ENCODE results near the gene METTL25. TPM values are rescaled to one million over a fixed set of nuclear protein-coding genes. Genes with fewer than 3 reads are reported as not detected.
A peak's percentile ranks its signal among the peaks of the same experiment; 100 is the strongest.

The METTL25 gene
- total and polyA plus RNA-seq, 10 of the 15 experiments (the other 5 are each of a cell fraction or from before 2014, with no cell fraction given): 5.6 to 11.3 (median 8.0) TPM

- H3K9me3 ChIP-seq (replicated peaks; ENCODE audit: control insufficient read depth, insufficient read depth, low read length): no peaks in the 10 kb centered on the region
- intact Hi-C loops (cut with micrococcal nuclease; ENCODE audit: unreplicated experiment): loop anchor here (5.0 to 10.0 kb wide), 2 partner anchors 131 to 1987 kb away; no protein-coding TSS in a partner anchor
- CTCF ChIA-PET: interaction anchor here (1.0 to 3.3 kb wide), 7 partner anchors 8 to 874 kb away, joined by 3 to 12 read pairs (median 6); no protein-coding TSS in a partner anchor
These were observed 159.5 kb downstream of the METTL25 start for GRCh38 chr12:82517808-82518207.

DNA sequence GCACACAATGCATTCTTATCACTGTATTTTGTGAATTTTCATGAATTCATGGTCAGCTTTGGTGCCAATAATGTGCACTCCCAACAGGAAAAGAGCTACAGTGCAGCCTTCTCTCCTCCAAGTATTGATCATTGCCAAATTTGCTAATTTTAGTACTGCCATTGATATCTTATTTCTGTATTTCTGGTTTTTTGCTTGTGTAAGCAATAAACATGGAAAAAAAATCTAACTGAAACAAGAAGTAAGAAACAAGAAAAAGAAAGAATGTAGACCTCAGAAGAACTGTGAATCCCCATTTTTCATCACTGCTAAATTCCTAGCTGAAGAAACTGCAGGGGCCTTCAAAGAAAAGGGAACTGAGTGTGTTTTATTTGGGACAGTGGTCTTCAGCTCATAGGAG lies 161.2 kb downstream of the METTL25 start:
- no peaks in the 10 kb centered on the region for H3K9me3 ChIP-seq (replicated peaks; ENCODE audit: control insufficient read depth, insufficient read depth, low read length)
- ChIA-PET CTCF (interaction anchor here (0.6 to 1.7 kb wide), 5 partner anchors 62 to 1304 kb away, joined by 3 to 9 read pairs (median 4); no protein-coding TSS in a partner anchor), RAD21 (ENCODE audit: unreplicated experiment) (no interaction called here), POLR2A (no interaction called here), SMC1A (ENCODE audit: uncharacterized antibody, unreplicated experiment) (interaction anchor here (1.5 to 2.9 kb wide), 2 partner anchors 107 to 162 kb away, joined by 4 to 11 read pairs; partner anchors contain the start of genes CCDC59 and METTL25)
- H3K27me3 ChIP-seq (replicated peaks in 1 of 2; ENCODE audit: control insufficient read depth in 2 of 2, insufficient read depth in 2 of 2, low read length in 1 of 2): no peaks in the 10 kb centered on the region
- no peaks in the 10 kb centered on the region for H4K20me1 ChIP-seq (ENCODE audit: control insufficient read depth, insufficient read depth)
- in situ Hi-C loops (cut with MboI): no loop called here
- no peak for ATAC-seq
- H3K4me1 ChIP-seq (ENCODE audit: control insufficient read depth, insufficient read depth, low read length): no peaks in the 10 kb centered on the region
- BruUV-seq (replicated peaks): no TSS peak
- no peak overlapping the region for H3K4me2 ChIP-seq (ENCODE audit: control insufficient read depth, insufficient read depth)
- H2AFZ ChIP-seq (ENCODE audit: control insufficient read depth, low read depth, low read length): no peak overlapping the region
- intact Hi-C loops (cut with micrococcal nuclease; ENCODE audit: unreplicated experiment): loop anchor here (5.0 to 10.0 kb wide), 2 partner anchors 132 to 1985 kb away; no protein-coding TSS in a partner anchor
- FAIRE-seq: no peak
- DNase-seq (ENCODE audit: low read depth, low spot score): no peak
- H3K79me2 ChIP-seq (ENCODE audit: control insufficient read depth, insufficient read depth, low read length): no peaks in the 10 kb centered on the region
- H3K36me3 ChIP-seq (ENCODE audit: control insufficient read depth in 2 of 2, insufficient read depth in 2 of 2, low read length in 1 of 2): no peaks in the 10 kb centered on the region
- no peak overlapping the region for H3K9ac ChIP-seq (ENCODE audit: control insufficient read depth, insufficient read depth, low read length)
- H3K4me3 ChIP-seq: no peak overlapping the region
- no peak overlapping the region for H3K27ac ChIP-seq (ENCODE audit: control insufficient read depth, insufficient read depth)
- TF ChIP-seq, protein P1, sequence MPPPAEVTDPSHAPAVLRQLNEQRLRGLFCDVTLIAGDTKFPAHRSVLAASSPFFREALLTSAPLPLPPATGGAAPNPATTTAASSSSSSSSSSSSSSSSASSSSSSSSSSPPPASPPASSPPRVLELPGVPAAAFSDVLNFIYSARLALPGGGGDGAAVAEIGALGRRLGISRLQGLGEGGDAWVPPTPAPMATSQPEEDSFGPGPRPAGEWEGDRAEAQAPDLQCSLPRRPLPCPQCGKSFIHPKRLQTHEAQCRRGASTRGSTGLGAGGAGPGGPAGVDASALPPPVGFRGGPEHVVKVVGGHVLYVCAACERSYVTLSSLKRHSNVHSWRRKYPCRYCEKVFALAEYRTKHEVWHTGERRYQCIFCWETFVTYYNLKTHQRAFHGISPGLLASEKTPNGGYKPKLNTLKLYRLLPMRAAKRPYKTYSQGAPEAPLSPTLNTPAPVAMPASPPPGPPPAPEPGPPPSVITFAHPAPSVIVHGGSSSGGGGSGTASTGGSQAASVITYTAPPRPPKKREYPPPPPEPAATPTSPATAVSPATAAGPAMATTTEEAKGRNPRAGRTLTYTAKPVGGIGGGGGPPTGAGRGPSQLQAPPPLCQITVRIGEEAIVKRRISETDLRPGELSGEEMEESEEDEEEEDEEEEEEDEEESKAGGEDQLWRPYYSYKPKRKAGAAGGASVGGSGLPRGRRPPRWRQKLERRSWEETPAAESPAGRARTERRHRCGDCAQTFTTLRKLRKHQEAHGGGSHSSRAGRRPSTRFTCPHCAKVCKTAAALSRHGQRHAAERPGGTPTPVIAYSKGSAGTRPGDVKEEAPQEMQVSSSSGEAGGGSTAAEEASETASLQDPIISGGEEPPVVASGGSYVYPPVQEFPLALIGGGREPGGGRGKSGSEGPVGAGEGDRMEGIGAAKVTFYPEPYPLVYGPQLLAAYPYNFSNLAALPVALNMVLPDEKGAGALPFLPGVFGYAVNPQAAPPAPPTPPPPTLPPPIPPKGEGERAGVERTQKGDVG (CRISPR knock-in tag; IDR thresholded peaks at IDR 0.05): no peak
- TF ChIP-seq CHD4 (IDR thresholded peaks at IDR 0.05) (no peak), ETV6 (conservative IDR thresholded peaks at IDR 0.05 in 1 of 2, IDR thresholded peaks at IDR 0.05 in 1 of 2; ENCODE audit: borderline replicate concordance in 1 of 2, low read depth in 1 of 2) (no peak), HDGF (IDR thresholded peaks at IDR 0.05) (no peak)

More at GRCh38 chr12:82517808-82518207, 159.5 kb downstream of the METTL25 start:
- in situ Hi-C loops (cut with MboI): no loop called here
- H3K4me3 ChIP-seq: no peak overlapping the region
- 15% methylated on average over 5 of the region's 5 CpGs for WGBS (ENCODE audit: insufficient coverage, insufficient replicate concordance, low lambda C conversion rate, missing lambda C conversion rate)
- POLR2A ChIA-PET: no interaction called here
- no peaks in the 10 kb centered on the region for H3K27me3 ChIP-seq (replicated peaks in 1 of 2; ENCODE audit: control insufficient read depth in 2 of 2, insufficient read depth in 2 of 2, low read length in 1 of 2)
- no peak overlapping the region for H2AFZ ChIP-seq (ENCODE audit: control insufficient read depth, low read depth, low read length)
- H3K36me3 ChIP-seq (ENCODE audit: control insufficient read depth in 2 of 2, insufficient read depth in 2 of 2, low read length in 1 of 2): no peaks in the 10 kb centered on the region
- no TSS peak for BruUV-seq (replicated peaks)
- no peak for DNase-seq (ENCODE audit: low read depth, low spot score)
- TF ChIP-seq TAF1 (IDR thresholded peaks at IDR 0.05; ENCODE audit: borderline replicate concordance, low read depth, low read length) (no peak), ZNF622 (IDR thresholded peaks at IDR 0.05) (no peak), GATAD2B (conservative IDR thresholded peaks at IDR 0.05; ENCODE audit: low read depth) (no peak), HDAC2 (IDR thresholded peaks at IDR 0.05) (no peak), KLF5 (IDR thresholded peaks at IDR 0.05; ENCODE audit: partially characterized antibody) (no peak), SIX5 (IDR thresholded peaks at IDR 0.05; ENCODE audit: low read depth, low read length, severe bottlenecking) (no peak), BACH1 (IDR thresholded peaks at IDR 0.05; ENCODE audit: borderline replicate concordance) (no peak)
- TF ChIP-seq, protein P2, sequence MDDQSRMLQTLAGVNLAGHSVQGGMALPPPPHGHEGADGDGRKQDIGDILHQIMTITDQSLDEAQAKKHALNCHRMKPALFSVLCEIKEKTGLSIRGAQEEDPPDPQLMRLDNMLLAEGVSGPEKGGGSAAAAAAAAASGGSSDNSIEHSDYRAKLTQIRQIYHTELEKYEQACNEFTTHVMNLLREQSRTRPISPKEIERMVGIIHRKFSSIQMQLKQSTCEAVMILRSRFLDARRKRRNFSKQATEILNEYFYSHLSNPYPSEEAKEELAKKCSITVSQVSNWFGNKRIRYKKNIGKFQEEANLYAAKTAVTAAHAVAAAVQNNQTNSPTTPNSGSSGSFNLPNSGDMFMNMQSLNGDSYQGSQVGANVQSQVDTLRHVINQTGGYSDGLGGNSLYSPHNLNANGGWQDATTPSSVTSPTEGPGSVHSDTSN (IDR thresholded peaks at IDR 0.05; ENCODE audit: insufficient replicate concordance, low read depth, low read length): no peak
- H3K79me2 ChIP-seq (ENCODE audit: control insufficient read depth, insufficient read depth, low read length): no peaks in the 10 kb centered on the region
- ATAC-seq: peak; percentile 55
- FAIRE-seq: no peak
- H3K27ac ChIP-seq (ENCODE audit: control insufficient read depth, insufficient read depth): no peak overlapping the region
- no peak overlapping the region for H3K9ac ChIP-seq (ENCODE audit: control insufficient read depth, insufficient read depth, low read length)
- H4K20me1 ChIP-seq (ENCODE audit: control insufficient read depth, insufficient read depth): no peaks in the 10 kb centered on the region
- H3K4me1 ChIP-seq (ENCODE audit: control insufficient read depth, insufficient read depth, low read length): no peaks in the 10 kb centered on the region
- no peak overlapping the region for H3K4me2 ChIP-seq (ENCODE audit: control insufficient read depth, insufficient read depth)
- RAD21 ChIA-PET (ENCODE audit: unreplicated experiment): interaction anchor here (1.9 kb wide), 1 partner anchor 1305 kb away, joined by 7 read pairs; no protein-coding TSS in a partner anchor
- SMC1A ChIA-PET (ENCODE audit: uncharacterized antibody, unreplicated experiment): interaction anchor here (1.1 to 2.9 kb wide), 4 partner anchors 11 to 133 kb away, joined by 3 to 12 read pairs (median 7); no protein-coding TSS in a partner anchor

Measured in GM12878 (cell line).